CD4-positive, CD25-positive, alpha-beta regulatory T cell (primary cell): ENCODE results near the gene HIBADH. TPM values are rescaled to one million over a fixed set of nuclear protein-coding genes. Genes with fewer than 3 reads are reported as not detected.

Experiments
- ATAC-seq, 2 donors: fragments of 150-1000 bp; cut with Tn5 transposase; one replicate each; pipeline ENCODE4 v1.10.0; 2021; ENCODE audit warnings: low read depth in 2 of 2, moderate number of reproducible peaks in 2 of 2, moderate library complexity in 1 of 2
- DNase-seq, 3 donors: peaks; one replicate each; pipeline versions ENCODE4 v3.0.0 to v3.0.0-alpha.2; 2012 to 2022; ENCODE audit warnings: mixed read lengths in 1 of 3
- H3K27ac ChIP-seq: one replicate; pipeline ENCODE4 v1.7.0; 2013; ENCODE audit warnings: mild to moderate bottlenecking, low read length; ENCODE audit not compliant: insufficient read depth, poor library complexity, severe bottlenecking
- H3K27me3 ChIP-seq: one replicate; pipeline ENCODE4 v1.7.0; 2013; ENCODE audit warnings: low read length; ENCODE audit not compliant: control insufficient read depth, insufficient read depth
- H3K36me3 ChIP-seq: one replicate; pipeline ENCODE4 v1.7.0; 2013; ENCODE audit warnings: mild to moderate bottlenecking, low read length, moderate library complexity; ENCODE audit not compliant: control insufficient read depth, insufficient read depth
- H3K4me1 ChIP-seq: 2 replicates; pipeline ENCODE4 v1.7.0; 2013; ENCODE audit warnings: mild to moderate bottlenecking, low read length; ENCODE audit not compliant: insufficient read depth, control insufficient read depth, poor library complexity, severe bottlenecking
- H3K4me3 ChIP-seq: one replicate; pipeline ENCODE4 v1.7.0; 2013; ENCODE audit warnings: low read depth, mild to moderate bottlenecking, low read length, moderate library complexity
- H3K9me3 ChIP-seq, 2 experiments: 1 replicate in 1 of 2; 2 replicates in 1 of 2; pipeline ENCODE4 v1.7.0; 2013; ENCODE audit warnings: low read length in 2 of 2, mild to moderate bottlenecking in 1 of 2, moderate library complexity in 1 of 2; ENCODE audit not compliant: control insufficient read depth in 2 of 2
- H3K27ac Mint-ChIP-seq, 3 donors: one replicate each; pipeline ENCODE4 v1.8.0; 2020 to 2022; ENCODE audit warnings: mild to moderate bottlenecking in 3 of 3, mixed read lengths in 3 of 3, moderate library complexity in 2 of 3
- H3K27me3 Mint-ChIP-seq: one replicate; pipeline ENCODE4 v1.8.0; 2022; ENCODE audit warnings: mild to moderate bottlenecking, mixed read lengths
- H3K36me3 Mint-ChIP-seq: one replicate; pipeline ENCODE4 v1.8.0; 2020; ENCODE audit warnings: mixed read lengths
- H3K4me1 Mint-ChIP-seq, 4 donors: one replicate each; pipeline ENCODE4 v1.8.0; 2020 to 2022; ENCODE audit warnings: mixed read lengths in 4 of 4, mild to moderate bottlenecking in 1 of 4
- H3K4me3 Mint-ChIP-seq, 4 donors: one replicate each; pipeline ENCODE4 v1.8.0; 2020 to 2022; ENCODE audit warnings: mild to moderate bottlenecking in 4 of 4, mixed read lengths in 4 of 4, moderate library complexity in 3 of 4
- H3K9me3 Mint-ChIP-seq, 7 donors: one replicate each; pipeline ENCODE4 v1.8.0; 2020 to 2022; ENCODE audit warnings: mixed read lengths in 7 of 7, mild to moderate bottlenecking in 3 of 7, moderate library complexity in 2 of 7
- polyA plus RNA-seq, 4 donors: library from polyadenylated mRNA; unstranded; fragments of 300-500 nt; fragmentation: Illumina TruSeq; gene quantifications; one replicate each; pipeline ENCODE4 v1.2.3, GENCODE V29; 2021
- total RNA-seq: library from RNA; stranded (reverse); gene quantifications from one replicate; pipeline ENCODE4 v1.2.3, GENCODE V29; 2022

HIBADH gene
- total and polyA plus RNA-seq, 5 donors from 2014 or later = 6.1 to 33.0 (median 26.9) TPM

DNA sequence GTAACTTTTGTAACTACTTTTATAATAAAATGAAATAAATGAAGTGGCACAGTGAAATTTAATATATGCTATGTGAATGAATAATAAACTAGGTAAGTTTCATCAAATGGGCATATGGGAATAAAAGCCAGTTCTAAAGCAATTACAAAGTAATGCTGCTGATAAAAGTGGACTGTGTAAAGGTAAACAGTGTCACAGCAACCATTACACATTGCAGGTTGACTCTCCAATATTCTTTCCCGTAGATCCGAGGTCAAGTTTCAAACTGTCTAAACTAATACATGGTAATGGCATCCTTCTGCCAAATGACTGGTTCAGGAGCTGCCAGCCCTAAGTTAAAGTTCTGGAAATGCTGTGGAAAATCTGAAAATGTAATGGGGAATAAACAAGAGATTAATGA is 6.0 kb downstream of the HIBADH start:
- DNase-seq (no peak), ATAC-seq (no peak)
- Histone ChIP-seq H3K4me3 (no peak overlapping the region), H3K27ac (no peak overlapping the region), H3K9me3 (no peaks in the 10 kb centered on the region), H3K36me3 (no peaks in the 10 kb centered on the region), H3K27me3 (no peaks in the 10 kb centered on the region), H3K4me1 (peaks cover 2% of the 10 kb centered on the region)
- Mint-ChIP-seq H3K27ac (no peak overlapping the region), H3K36me3 (peaks cover 14% of the 10 kb centered on the region), H3K27me3 (no peaks in the 10 kb centered on the region), H3K4me3 (no peak overlapping the region), H3K4me1 (peaks cover 6 to 25% (median 13%) of the 10 kb centered on the region in 4 donors), H3K9me3 (no peaks in the 10 kb centered on the region)

DNA sequence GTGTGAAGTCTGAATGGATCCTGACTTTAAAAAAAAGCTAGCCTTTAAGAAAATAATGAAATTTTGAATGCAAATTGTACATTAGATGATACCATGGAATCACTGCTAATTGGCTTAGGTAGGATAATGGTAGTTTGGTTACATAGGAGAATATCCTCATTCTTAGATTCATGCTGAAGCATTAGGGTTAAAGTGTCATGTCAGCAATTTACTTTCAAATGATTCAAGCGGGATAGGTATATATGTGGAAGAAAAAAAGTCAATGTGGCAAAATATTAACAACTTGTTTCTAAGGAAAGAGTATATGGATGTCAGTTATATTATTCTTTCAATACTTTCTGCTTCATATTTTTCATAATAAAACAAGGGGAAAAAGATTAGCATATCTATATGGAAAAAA is 7.5 kb downstream of the HIBADH start:
- no peaks in the 10 kb centered on the region for H3K27me3 Mint-ChIP-seq
- ATAC-seq (no peak), DNase-seq (no peak)
- Histone ChIP-seq H3K27ac (no peak overlapping the region), H3K9me3 (no peaks in the 10 kb centered on the region), H3K4me3 (no peak overlapping the region), H3K4me1 (no peaks in the 10 kb centered on the region), H3K36me3 (no peaks in the 10 kb centered on the region), H3K27me3 (no peaks in the 10 kb centered on the region)
- peaks cover 14% of the 10 kb centered on the region for H3K36me3 Mint-ChIP-seq
- H3K4me3 Mint-ChIP-seq = no peak overlapping the region
- H3K27ac Mint-ChIP-seq = no peak overlapping the region
- H3K9me3 Mint-ChIP-seq = no peaks in the 10 kb centered on the region
- H3K4me1 Mint-ChIP-seq = peaks cover 6 to 15% (median 12%) of the 10 kb centered on the region in 4 donors

DNA sequence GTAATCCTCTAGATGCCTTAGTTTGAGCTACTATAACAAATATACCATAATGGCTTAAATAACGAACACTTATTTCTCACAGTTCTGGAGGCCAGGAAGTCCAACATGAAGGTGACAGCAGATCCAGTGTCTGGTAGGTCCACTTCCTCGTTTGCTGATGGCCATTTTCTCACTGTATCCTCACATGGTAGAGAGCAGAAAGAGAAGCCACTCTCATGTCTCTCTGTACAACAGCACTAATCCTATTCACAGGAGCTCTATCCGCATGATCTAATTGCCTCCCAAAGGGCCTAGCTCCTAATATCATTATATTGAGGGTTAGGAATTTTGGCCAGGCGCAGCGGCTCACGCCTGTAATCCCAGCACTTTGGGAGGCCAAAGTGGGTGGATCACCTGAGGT is 10.2 kb downstream of the HIBADH start:
- Mint-ChIP-seq H3K4me3 (no peak overlapping the region), H3K36me3 (peaks cover 25% of the 10 kb centered on the region), H3K4me1 (peaks cover 8 to 11% (median 10%) of the 10 kb centered on the region in 4 donors), H3K9me3 (no peaks in the 10 kb centered on the region), H3K27ac (no peak overlapping the region), H3K27me3 (no peaks in the 10 kb centered on the region)
- DNase-seq = no peak
- H3K4me1 ChIP-seq = no peaks in the 10 kb centered on the region
- no peak overlapping the region for H3K27ac ChIP-seq
- H3K9me3 ChIP-seq = no peaks in the 10 kb centered on the region
- no peaks in the 10 kb centered on the region for H3K27me3 ChIP-seq
- H3K36me3 ChIP-seq = no peaks in the 10 kb centered on the region
- no peak for ATAC-seq
- H3K4me3 ChIP-seq = no peak overlapping the region

DNA sequence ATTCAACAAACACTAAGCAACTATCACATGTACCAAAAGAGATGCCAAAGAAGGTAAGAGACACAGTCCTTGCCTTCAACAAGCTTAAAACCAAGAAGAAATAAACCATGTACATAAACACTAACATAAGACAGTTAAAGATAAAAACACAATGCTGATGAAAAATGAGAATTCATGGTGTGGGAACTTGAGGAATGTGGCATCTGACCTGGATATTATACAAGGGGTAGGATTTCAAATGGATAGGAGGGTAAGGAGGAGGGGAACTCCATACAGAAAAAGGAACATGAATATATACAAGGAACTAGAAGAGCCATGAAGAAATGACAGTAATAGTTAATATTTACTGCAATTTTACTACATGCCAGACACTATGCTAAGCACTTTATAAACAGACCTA is 11.0 kb downstream of the HIBADH start:
- Mint-ChIP-seq H3K36me3 (peaks cover 31% of the 10 kb centered on the region), H3K4me1 (peaks cover 5 to 12% (median 10%) of the 10 kb centered on the region in 4 donors), H3K27me3 (no peaks in the 10 kb centered on the region), H3K27ac (no peak overlapping the region), H3K9me3 (no peaks in the 10 kb centered on the region), H3K4me3 (no peak overlapping the region)
- H3K4me1 ChIP-seq = no peaks in the 10 kb centered on the region
- no peak overlapping the region for H3K4me3 ChIP-seq
- no peaks in the 10 kb centered on the region for H3K36me3 ChIP-seq
- no peak for ATAC-seq
- no peak overlapping the region for H3K27ac ChIP-seq
- no peaks in the 10 kb centered on the region for H3K9me3 ChIP-seq
- H3K27me3 ChIP-seq = no peaks in the 10 kb centered on the region
- no peak for DNase-seq

DNA sequence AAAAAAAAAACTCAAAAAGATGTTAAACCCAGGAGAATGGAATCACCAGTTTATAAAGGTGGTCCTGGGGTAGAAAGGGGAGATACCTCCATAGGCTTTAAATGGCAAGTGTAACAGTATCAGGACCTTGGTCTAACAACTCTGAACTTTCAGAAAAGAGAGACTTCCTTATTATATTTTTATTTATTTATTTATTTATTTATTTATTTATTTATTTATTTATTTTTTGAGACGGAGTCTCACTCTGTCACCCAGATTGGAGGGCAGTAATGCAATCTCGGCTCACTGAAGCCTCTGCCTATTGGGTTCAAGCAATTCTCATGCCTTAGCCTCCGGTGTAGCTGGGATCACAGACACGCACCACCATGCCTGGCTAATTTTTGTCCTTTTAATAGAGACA is 12.4 kb downstream of the HIBADH start:
- Histone ChIP-seq H3K9me3 (no peaks in the 10 kb centered on the region), H3K27ac (no peak overlapping the region), H3K36me3 (no peaks in the 10 kb centered on the region), H3K27me3 (no peaks in the 10 kb centered on the region), H3K4me1 (no peaks in the 10 kb centered on the region), H3K4me3 (no peak overlapping the region)
- ATAC-seq = no peak
- DNase-seq = no peak
- Mint-ChIP-seq H3K27me3 (no peaks in the 10 kb centered on the region), H3K9me3 (no peaks in the 10 kb centered on the region), H3K4me1 (peaks cover 11 to 20% (median 15%) of the 10 kb centered on the region in 4 donors), H3K36me3 (peaks cover 40% of the 10 kb centered on the region), H3K4me3 (no peak overlapping the region), H3K27ac (no peak overlapping the region)

DNA sequence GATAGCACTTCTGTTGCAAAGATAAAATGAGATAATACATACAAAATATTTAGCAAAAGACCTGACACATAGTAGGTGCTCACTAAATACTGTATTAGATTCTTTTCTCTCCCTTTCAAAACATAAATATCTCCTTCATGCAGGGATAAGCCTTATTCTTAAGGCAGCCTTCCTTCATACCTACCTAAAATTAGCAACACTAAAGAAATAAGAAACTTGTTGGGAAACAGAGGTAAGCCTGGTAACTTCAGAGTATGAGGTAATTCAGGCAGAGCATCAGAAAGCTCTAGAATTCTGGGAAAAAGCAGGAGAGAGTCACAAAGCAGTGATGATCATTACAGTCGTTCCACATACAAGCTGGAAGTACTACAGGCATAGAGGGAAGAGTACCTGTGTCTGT is 15.2 kb downstream of the HIBADH start:
- Mint-ChIP-seq H3K36me3 (peaks cover 43% of the 10 kb centered on the region), H3K27ac (no peak overlapping the region), H3K4me3 (no peak overlapping the region), H3K9me3 (no peaks in the 10 kb centered on the region), H3K4me1 (peaks cover 14 to 29% (median 24%) of the 10 kb centered on the region in 4 donors), H3K27me3 (no peaks in the 10 kb centered on the region)
- H3K9me3 ChIP-seq = no peaks in the 10 kb centered on the region
- H3K4me3 ChIP-seq = no peak overlapping the region
- no peaks in the 10 kb centered on the region for H3K27me3 ChIP-seq
- H3K27ac ChIP-seq = no peak overlapping the region
- H3K36me3 ChIP-seq = no peaks in the 10 kb centered on the region
- no peaks in the 10 kb centered on the region for H3K4me1 ChIP-seq
- no peak for DNase-seq
- no peak for ATAC-seq

DNA sequence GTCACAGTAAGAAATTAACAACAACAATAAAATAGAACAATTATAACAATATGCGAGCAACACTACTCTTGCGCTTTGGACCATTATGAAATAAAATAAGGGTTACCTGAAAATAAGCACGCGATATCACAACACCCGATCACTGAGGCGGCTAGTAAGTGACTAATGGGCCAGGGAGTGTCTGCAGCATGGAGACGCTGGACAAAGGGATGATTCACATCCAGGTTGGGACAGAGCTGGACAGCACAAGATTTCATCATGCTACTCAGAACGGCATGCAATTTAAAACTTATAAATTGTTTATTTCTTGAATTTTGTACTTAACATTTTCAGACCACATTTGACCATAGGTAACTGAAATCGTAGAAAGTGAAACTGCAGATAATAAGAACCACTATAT is 15.6 kb downstream of the HIBADH start:
- no peak overlapping the region for H3K4me3 Mint-ChIP-seq
- H3K27ac Mint-ChIP-seq = no peak overlapping the region
- no peak for DNase-seq
- no peaks in the 10 kb centered on the region for H3K27me3 Mint-ChIP-seq
- no peak overlapping the region for H3K27ac ChIP-seq
- no peaks in the 10 kb centered on the region for H3K4me1 ChIP-seq
- H3K9me3 ChIP-seq = no peaks in the 10 kb centered on the region
- no peaks in the 10 kb centered on the region for H3K36me3 ChIP-seq
- no peak overlapping the region for H3K4me3 ChIP-seq
- no peak for ATAC-seq
- H3K36me3 Mint-ChIP-seq = peaks cover 39% of the 10 kb centered on the region
- no peaks in the 10 kb centered on the region for H3K9me3 Mint-ChIP-seq
- peaks cover 13 to 29% (median 22%) of the 10 kb centered on the region in 4 donors for H3K4me1 Mint-ChIP-seq
- H3K27me3 ChIP-seq = no peaks in the 10 kb centered on the region

DNA sequence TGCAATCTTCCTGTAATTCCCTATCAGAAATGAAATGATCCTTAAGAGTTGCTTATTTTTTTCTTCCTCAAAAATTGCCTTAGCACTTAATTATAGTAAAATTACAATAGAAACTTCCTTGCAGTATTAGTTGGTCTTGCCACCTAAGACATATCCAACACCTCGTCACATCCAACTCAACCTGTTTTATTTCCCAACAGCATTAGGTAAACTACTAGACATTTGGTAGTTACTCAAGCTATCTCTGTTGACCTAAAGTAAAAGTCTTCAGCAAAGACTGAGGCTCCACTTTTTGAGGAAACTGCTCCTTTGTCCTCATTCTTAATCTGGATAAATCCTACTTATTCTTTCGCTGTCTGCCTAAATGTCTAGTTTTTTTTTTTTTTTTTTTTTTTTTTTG is 20.4 kb downstream of the HIBADH start:
- Mint-ChIP-seq H3K27ac (peak overlapping the region in 1 of 3 donors; percentile 16), H3K27me3 (no peaks in the 10 kb centered on the region), H3K36me3 (peaks cover 39% of the 10 kb centered on the region), H3K4me1 (peaks cover 29 to 51% (median 30%) of the 10 kb centered on the region in 4 donors), H3K9me3 (peaks cover 0 to 4% (median 0%) of the 10 kb centered on the region in 7 donors), H3K4me3 (no peak overlapping the region)
- Histone ChIP-seq H3K4me1 (no peaks in the 10 kb centered on the region), H3K4me3 (no peak overlapping the region), H3K9me3 (no peaks in the 10 kb centered on the region), H3K27ac (no peak overlapping the region), H3K27me3 (no peaks in the 10 kb centered on the region), H3K36me3 (no peaks in the 10 kb centered on the region)
- ATAC-seq (no peak), DNase-seq (no peak)
